Activated gamma-delta T cell treated with anti-CD3 and anti-CD28 coated beads, Interleukin-2, amount 50 U/mL, for 16 hours (primary cell): Measurements from ENCODE around the gene DLGAP1.

Experiments
- DNase-seq: peaks from one replicate; pipeline ENCODE4 v3.0.0-alpha.2; 2020; ENCODE audit warnings: low read depth

The DLGAP1 gene

DNA sequence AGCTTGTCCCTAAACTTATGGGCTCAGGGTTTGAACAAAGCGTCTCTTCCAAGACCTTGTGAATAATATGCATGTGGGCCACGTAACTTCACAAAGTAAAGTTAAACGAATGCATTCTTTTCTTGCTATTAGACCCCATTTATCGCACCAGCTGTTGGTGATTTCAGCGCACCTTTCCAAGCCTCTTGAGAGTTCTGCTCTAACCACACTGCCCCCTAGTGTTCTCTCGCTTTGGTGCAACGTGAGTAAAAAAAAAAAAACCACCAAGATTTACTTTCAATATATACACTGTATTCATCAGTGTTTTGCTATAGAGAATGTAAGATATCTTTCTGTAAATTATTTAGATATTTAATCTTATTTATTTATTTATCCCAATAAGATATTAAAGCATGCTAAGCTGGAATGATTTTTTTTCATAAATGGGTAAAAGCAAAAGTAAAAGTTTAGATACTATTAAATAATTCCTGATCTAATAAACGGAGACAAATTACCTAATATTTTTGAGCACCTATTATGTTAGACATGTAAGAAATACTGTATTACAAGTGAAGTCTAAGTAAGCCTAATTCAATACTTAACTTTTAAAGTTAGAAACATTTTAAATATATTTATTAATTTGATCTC lies 459.5 kb downstream of the DLGAP1 start:
- peak; percentile 27 for DNase-seq

- no peak for DNase-seq
These were observed 461.0 kb downstream of the DLGAP1 start for GRCh38 chr18:3993941-3994687.

GRCh38 chr18:3985664-3986063 lies 469.4 kb downstream of the DLGAP1 start:
- no peak for DNase-seq

DNA sequence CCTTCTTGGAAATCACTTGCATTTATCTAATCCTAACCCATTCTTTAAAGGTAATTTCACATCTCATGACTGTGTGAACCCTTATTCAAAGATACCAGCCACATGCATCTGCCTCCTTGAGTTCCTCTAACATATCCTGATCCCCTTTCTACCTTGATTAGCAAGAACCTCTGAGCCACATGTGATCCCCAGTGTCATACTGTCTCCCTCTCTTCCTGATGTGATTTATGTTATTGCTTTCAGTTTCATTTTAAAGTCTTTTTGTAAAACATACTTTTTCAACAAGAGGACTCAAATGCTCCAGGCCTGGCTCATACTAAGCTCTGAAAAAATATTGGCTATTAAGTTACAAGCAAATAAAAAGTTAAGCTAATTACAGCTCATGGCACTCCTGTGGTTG lies 470.1 kb downstream of the DLGAP1 start:
- DNase-seq, result no peak

DNA sequence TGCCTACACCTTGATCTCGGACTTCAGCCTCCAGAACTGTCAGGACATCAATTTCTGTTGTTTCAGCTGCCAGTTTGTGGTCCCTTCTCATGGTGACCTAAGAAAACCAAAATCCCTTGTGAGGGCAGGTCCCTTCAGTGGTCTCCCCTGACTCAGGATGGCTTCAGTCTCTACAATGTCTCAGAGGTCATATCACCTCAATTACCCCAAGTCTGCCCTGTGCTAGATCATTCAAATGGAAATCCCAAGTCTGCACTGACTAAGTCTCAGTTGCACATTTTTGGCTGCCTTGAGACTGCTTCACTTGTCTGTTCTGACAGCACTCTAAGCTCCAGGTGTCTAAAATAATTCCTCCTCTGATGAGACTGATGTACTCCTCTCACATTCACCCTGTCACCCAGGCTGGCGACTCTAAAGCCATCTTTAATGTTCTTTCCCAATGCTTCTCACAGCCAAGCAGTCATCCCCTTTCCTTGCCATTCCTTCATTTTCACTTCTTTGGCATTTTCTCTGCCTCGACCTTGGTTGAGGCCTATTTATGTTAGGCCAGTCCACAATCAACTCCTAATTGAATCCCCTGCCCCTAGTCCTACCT lies 470.8 kb downstream of the DLGAP1 start:
- DNase-seq, result no peak

- DNase-seq, result no peak
These were observed 471.6 kb downstream of the DLGAP1 start for GRCh38 chr18:3983351-3983969.

DNA sequence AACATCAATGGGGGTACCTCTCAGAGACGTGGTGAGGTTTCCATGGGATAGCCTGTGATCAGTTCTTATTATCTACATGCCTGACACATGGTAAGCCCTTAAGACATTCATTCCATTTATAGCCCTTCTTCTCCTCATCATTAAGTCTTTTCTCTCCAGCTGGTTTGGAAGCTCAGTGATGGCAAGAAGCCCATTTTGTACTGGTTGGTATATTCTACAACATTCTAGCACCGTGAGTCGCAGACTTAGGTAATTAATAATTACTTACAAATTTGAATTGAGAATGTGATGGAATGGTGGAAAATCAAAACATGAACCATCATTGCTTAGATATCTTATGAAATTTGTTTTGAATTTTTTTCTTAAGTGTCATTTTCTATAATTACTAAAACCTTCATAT lies 472.6 kb downstream of the DLGAP1 start:
- DNase-seq, result no peak

- no peak for DNase-seq
These were observed 476.1 kb downstream of the DLGAP1 start for GRCh38 chr18:3979024-3979423.

DNA sequence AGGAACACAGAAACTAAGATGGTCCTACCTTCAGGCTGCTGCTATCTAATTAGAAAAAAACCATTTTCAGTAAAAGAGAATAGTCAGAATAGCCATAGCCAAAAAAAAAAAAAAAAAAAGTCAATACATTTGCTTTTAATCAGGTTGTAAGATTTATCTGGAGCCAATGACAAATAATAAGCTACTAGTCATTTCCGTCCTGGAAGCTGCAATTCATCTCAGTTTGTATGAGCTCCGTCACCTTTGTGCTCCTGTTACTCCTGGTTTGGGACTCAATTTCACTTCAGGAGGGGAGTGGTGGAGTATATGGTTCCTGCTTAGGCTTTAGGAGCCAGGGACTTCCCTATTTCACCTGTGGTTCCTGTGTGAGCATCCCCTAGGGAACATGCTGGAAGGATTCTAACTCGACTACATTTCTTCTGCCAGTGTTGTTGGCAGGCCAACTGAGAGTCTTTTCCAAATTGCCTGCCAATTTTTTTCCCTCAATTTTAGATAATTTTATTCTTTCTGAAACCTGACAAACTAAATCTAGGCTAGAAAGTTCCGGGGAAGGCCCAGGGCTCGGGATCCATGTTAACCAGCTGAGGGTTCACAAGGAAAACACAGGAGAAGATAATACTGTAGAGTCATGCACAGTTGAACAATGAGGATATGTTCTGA lies 481.8 kb downstream of the DLGAP1 start:
- no peak for DNase-seq

DNA sequence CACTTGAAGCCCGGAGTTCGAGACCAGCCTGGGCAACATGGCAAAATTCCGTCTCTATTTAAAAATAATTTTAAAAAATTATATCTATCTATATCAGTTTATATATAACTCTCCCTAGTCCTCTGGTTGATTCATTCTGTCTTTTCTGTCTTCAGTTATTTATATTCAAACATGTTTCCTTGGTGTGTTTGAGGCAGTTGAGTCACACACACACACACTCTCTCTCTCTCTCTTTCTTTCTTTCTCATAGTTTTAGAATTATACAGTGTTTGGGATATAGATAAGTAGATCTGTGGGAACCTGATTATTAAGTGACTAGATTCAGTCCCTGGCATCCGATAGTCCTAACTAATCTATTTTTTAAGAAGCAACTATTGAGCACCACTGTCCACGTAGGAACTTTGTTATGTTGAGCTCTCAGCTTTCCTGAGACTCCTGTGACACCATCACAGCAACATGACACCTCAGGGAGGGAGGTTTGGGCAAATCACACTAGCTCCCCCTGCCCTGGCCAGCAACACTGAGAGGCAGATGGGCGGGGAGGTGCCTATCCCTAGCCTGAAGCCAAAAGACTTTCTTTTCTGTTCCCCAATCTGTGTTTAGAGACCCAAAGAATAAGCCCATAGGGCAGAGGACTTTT lies 482.7 kb downstream of the DLGAP1 start:
- no peak for DNase-seq

DNA sequence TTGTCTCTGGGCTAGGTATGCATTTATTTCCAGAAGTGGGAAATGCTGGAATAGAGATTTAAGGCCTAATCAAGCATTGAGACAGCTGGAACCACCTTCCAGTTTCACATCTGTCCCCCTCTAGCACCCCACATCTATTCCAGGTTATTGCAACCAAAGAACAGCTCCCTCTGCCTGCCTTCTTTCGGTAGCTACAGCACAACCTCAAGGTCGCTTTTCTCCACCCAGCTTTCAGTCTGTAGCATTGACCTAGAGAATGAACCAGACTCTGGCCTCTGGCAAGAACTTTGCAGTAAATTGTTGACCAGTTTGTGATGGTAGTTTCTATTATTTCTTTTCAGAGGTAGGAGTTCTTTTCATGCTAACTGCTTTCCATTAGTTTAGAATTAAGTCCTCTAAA lies 484.2 kb downstream of the DLGAP1 start:
- DNase-seq, result no peak

DNA sequence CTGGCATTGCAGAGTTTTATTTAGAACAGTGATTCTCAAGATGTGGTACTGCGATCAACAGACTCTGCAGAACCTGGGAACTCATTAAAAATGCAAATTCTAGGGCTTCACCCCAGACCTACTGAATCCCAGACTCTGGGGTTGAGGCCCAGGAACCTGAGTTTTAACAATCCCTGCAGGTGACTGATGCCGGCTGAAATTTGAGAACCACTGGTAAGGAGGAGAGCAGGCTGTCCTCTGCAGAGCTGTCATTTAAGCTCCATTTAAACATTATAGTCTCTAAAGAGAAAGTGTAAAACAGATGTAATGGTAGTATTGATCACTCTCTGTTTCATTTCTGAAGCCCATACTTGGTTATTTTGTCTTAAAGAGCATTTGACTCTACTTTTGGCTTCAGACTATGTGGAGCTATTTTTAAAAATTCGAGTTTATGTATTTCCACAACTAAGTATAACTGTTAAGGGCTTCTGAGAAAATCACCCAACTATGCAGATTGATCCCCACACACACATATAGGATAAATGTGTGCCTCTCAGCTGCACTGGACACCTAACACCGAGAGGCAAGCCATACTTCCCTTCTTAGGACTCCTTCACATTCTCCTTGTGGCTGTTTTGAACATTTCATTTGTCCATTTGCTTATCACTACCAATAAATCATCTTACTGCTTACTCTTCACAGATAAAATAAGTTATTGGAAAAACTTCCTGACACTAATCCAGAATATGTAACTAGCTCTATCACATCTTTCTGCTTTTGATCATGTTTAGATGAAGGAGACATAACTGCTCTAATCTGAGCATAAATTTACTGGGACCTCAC lies 487.5 kb downstream of the DLGAP1 start:
- no peak for DNase-seq

GRCh38 chr18:3966642-3967358 lies 488.3 kb downstream of the DLGAP1 start:
- no peak for DNase-seq

DNA sequence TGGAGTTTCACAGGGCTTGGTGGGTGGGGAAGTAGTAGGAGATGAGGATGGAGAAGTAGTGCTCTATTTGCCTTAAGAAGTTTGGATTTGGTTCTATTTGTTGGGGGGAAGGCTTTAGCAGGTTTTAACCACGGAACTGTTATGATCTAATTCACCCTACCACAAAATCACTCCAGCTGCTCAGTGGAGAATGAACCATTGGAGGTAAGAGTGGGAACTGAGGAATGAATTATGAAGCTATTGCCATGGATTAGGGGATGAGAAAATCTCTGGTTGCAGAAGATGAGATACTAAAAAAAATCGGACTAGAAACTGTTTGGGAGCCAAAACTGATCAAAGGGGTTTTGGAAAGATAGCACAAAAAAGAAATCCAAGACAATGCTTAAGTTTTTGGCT lies 488.9 kb downstream of the DLGAP1 start:
- no peak for DNase-seq

- DNase-seq, result no peak
These were observed 494.1 kb downstream of the DLGAP1 start for GRCh38 chr18:3960977-3961376.

DNA sequence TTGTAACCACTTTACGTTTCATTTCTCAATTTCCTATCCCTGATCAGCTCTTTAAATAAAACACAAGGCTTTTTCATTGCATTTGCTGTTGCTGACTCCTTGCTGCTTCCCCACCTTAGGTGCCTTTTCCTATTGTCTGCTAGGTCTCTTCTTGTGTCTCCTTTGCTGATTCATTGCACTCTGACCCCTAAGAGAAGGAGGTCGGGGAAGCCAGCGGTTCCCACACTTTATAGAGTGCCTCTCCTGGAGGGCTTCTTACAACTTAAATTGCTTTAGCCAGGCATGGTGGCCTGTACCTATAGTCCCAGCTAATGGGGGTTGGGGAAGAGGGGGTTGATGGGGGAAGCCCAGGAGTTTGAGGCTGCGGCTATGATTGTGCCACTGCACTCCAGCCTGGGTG lies 495.0 kb downstream of the DLGAP1 start:
- DNase-seq, result no peak

GRCh38 chr18:3952031-3952430 lies 503.1 kb downstream of the DLGAP1 start:
- DNase-seq, result no peak

DNA sequence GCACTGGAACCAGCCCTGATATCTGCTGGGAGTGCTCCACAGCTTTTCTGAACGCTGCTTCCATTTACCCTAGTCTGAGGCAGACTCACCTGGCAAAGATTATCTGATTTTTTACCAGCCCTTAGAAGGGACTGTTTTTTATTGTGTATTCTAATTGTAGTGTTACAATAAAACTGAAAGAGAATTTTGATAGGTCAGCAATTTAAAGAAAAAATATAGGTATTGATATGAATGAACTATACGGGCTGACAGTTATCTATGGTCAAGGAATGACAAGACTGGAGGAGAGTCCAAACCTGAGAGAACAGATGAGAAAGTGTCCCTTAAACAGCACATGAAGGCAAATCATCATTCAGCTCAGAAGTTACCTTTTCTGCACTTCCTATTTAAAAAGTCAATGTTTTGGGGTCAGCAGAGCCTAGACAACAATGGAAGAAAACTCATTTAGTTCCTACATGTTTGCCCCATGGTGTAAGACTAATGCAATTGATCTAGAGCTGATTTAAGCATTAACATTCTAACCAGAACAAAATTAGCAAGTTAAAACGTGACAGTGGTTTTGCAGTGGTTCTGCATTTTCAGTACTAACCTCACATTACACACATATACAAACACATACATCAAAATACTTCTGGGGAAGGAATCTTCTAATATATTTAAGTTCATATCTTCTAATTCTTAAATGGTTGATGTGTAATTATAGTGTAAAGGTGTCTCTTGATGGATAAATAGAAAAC lies 504.3 kb downstream of the DLGAP1 start:
- no peak for DNase-seq

- DNase-seq, result no peak
These were observed 506.1 kb downstream of the DLGAP1 start for GRCh38 chr18:3948958-3949357.

GRCh38 chr18:3947383-3947782 lies 507.7 kb downstream of the DLGAP1 start:
- DNase-seq, result no peak
